Measurements from ENCODE around the gene ZDHHC11.

ZDHHC11 gene

DNA sequence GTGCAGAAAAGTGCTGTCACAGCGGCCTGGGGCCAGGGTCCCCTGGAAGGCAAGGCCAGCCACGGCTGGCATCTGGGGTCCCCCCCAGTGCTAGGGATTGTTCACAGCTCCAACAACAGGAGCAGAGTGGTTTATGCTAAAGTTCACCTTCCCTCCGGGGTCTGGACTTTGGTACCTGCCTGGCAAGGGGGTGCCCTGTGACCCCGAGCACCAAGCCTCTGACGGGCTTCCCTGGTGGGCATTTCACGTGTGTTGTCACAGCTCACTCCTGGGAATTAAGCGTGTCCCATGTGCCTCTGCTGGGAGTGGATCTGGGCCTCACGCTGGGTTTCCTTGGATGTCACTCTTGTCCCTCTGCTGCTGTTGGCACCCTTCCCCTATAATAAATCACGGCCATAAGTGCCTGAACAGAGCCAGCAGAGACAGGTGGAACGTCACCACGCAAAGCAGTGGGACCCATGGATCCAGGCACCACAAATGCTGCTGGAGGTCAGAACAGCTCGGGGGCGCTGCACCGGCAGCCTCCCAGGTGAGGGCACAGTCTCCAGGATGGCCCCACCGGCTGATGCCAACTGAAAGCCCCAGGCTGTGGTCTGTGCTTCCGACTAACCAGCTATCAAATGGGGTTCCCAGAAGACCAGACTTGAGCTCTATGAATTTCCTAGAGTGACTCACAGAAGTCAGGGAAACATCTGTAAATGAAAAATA lies 17.8 kb upstream of the ZDHHC11 start:
- TF ChIP-seq, protein P1, sequence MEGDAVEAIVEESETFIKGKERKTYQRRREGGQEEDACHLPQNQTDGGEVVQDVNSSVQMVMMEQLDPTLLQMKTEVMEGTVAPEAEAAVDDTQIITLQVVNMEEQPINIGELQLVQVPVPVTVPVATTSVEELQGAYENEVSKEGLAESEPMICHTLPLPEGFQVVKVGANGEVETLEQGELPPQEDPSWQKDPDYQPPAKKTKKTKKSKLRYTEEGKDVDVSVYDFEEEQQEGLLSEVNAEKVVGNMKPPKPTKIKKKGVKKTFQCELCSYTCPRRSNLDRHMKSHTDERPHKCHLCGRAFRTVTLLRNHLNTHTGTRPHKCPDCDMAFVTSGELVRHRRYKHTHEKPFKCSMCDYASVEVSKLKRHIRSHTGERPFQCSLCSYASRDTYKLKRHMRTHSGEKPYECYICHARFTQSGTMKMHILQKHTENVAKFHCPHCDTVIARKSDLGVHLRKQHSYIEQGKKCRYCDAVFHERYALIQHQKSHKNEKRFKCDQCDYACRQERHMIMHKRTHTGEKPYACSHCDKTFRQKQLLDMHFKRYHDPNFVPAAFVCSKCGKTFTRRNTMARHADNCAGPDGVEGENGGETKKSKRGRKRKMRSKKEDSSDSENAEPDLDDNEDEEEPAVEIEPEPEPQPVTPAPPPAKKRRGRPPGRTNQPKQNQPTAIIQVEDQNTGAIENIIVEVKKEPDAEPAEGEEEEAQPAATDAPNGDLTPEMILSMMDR (IDR thresholded peaks at IDR 0.05; ENCODE audit: extremely low read depth, missing control alignments): no peak
- DNase-seq (ENCODE audit: low spot score): no peak

DNA sequence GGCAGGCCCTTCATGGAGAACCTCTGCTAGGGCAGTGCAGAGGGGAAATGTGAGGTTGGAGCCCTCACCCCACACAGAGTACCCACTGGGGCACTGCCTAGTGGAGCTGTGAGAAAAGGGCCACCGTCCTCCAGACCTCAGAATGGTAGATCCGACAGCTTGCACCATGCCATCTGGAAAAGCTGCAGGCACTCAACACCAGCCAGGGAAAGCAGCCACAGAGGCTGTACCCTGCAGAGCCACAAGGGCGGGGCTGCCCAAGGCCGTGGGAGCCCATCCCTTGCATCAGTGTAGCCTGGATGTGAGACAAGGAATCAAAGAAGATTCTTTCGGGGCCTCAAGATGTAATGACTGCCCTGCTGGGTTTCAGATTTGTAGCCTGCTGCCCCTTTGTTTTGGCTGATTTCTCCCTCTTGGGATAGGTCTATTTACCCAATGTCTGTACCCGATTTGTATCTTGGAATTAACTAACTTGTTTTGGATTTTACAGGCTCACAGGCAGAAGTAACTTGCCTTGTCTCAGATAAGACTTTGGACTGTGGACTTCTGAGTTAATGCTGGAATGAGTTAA lies 16.6 kb upstream of the ZDHHC11 start:
- TF ChIP-seq, protein P1 (IDR thresholded peaks at IDR 0.05; ENCODE audit: extremely low read depth, missing control alignments): no peak
- DNase-seq (ENCODE audit: low spot score): no peak

DNA sequence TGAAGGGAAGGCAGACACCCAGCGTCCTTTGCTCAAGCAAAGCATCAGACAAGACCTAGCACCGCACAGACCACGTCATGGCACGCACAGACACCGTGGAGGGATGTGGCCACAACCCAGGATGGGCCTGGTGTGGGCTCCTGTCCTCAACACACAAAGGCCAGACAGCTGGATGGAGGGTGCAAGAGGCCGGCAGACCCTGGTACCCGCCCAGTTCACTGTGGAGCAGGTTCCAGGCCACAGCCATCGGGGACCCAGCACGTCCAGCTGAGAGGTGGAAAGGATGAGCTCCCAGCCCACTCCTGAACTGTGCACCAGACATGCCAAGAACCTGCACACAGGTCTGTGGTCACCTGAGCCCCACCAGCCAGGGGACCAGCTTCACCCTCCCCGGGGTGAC lies 15.0 kb upstream of the ZDHHC11 start:
- DNase-seq (ENCODE audit: low spot score): no peak
- TF ChIP-seq, protein P1 (IDR thresholded peaks at IDR 0.05; ENCODE audit: extremely low read depth, missing control alignments): no peak

GRCh38 chr5:865168-865521 lies 14.4 kb upstream of the ZDHHC11 start:
- DNase-seq (ENCODE audit: low spot score): no peak
- TF ChIP-seq, protein P1 (IDR thresholded peaks at IDR 0.05; ENCODE audit: extremely low read depth, missing control alignments): no peak

GRCh38 chr5:864492-865167 lies 13.8 kb upstream of the ZDHHC11 start:
- TF ChIP-seq, protein P1 (IDR thresholded peaks at IDR 0.05; ENCODE audit: extremely low read depth, missing control alignments): no peak
- DNase-seq (ENCODE audit: low spot score): no peak

GRCh38 chr5:863244-863805 lies 12.5 kb upstream of the ZDHHC11 start:
- DNase-seq (ENCODE audit: low spot score): no peak
- TF ChIP-seq, protein P1 (IDR thresholded peaks at IDR 0.05; ENCODE audit: extremely low read depth, missing control alignments): no peak
